OCI-LY7 (cell line): ENCODE measurements around the gene SECTM1.

Experiments used
- CTCF ChIP-seq: fragments of 200-600 bp; sonication (generic); conservative IDR thresholded peaks from 2 replicates; pipeline ENCODE4 v1.5.1; 2014; ENCODE audit warnings: mild to moderate bottlenecking, antibody characterized with exemption, low read length, moderate library complexity, mixed read lengths
- EZH2phosphoT487 ChIP-seq: fragments of 200-600 bp; sonication (generic); IDR thresholded peaks from 2 replicates; pipeline ENCODE4 v1.6.1; 2018; ENCODE audit warnings: low read depth, borderline replicate concordance, mild to moderate bottlenecking, mixed run types, antibody characterized with exemption, low read length, moderate library complexity, mixed read lengths

GRCh38 chr17:82348866-82349265 is 15.3 kb upstream of the SECTM1 start:
- TF ChIP-seq CTCF: no peak
- TF ChIP-seq EZH2phosphoT487: no peak
